B cell (primary cell): ENCODE measurements around the gene PDE3B.

Experiments
- EZH2 ChIP-seq: IDR thresholded peaks from 2 replicates; pipeline ENCODE4 v1.6.1; 2012; ENCODE audit warnings: borderline replicate concordance, low read depth, mild to moderate bottlenecking, moderate library complexity, low read length; ENCODE audit not compliant: insufficient read depth, poor library complexity, severe bottlenecking
- TF ChIP-seq, protein P1 (sequence below): fragments of 200-600 bp; IDR thresholded peaks from one replicate; pipeline ENCODE4 v1.8.0; 2022; ENCODE audit warnings: antibody characterized with exemption, mild to moderate bottlenecking

- TF ChIP-seq, protein P1, sequence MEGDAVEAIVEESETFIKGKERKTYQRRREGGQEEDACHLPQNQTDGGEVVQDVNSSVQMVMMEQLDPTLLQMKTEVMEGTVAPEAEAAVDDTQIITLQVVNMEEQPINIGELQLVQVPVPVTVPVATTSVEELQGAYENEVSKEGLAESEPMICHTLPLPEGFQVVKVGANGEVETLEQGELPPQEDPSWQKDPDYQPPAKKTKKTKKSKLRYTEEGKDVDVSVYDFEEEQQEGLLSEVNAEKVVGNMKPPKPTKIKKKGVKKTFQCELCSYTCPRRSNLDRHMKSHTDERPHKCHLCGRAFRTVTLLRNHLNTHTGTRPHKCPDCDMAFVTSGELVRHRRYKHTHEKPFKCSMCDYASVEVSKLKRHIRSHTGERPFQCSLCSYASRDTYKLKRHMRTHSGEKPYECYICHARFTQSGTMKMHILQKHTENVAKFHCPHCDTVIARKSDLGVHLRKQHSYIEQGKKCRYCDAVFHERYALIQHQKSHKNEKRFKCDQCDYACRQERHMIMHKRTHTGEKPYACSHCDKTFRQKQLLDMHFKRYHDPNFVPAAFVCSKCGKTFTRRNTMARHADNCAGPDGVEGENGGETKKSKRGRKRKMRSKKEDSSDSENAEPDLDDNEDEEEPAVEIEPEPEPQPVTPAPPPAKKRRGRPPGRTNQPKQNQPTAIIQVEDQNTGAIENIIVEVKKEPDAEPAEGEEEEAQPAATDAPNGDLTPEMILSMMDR, result no peak
- TF ChIP-seq EZH2, result no peak
Measured at GRCh38 chr11:14638561-14638960, 5.0 kb upstream of the PDE3B start.
